Measurements from ENCODE around the gene PET117. TPM values are rescaled to one million over a fixed set of nuclear protein-coding genes. Genes with fewer than 3 reads are reported as not detected.
"Not testable (repeated sequence)": the region's sequence is repeated elsewhere in the genome, so short reads cannot be mapped to it uniquely, and the experiment has no call there.

Gene PET117
- total RNA-seq, 1 donor from 2014 or later = 10.6 TPM

DNA sequence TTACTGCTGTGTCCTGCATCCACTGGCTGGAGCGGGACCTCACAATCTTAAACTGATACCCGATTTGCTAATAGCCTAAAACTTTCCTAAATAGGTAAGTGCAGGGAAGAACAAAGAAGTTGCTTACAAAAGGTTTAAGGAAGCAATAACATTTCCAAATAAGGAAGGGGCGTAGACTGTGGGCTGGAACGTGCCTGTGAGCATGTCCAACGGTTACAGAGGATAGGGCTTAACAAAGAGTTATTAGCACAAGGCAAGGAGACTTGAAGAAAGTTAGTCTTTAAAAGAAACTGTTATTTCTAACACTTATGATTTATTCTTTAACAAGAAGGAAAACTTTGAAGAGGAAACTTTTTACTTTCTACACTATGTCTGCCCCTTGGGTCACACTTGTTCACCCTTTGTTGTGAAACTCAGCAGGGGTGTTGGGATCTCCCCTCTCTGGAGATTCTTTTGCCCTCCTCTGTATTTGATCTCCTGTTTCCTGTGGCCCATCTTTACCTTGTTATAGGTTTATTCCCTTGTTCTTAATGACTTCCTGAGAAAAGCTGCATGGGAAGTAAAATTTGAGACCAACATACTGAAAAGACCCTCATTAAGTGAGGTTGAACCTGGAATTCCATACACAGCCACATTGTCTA, 28.7 kb downstream of the PET117 start:
- intact Hi-C loops (cut with DNase I) = no loop called here
- Histone ChIP-seq H3K9me3 (no peaks in the 10 kb centered on the region), H3K4me3 (no peak overlapping the region), H3K4me1 (peaks cover 6% of the 10 kb centered on the region), H3K27me3 (ENCODE audit: low read depth) (no peaks in the 10 kb centered on the region), H3K36me3 (peaks cover 68% of the 10 kb centered on the region), H3K27ac (no peak overlapping the region)
- TF ChIP-seq, protein P1, sequence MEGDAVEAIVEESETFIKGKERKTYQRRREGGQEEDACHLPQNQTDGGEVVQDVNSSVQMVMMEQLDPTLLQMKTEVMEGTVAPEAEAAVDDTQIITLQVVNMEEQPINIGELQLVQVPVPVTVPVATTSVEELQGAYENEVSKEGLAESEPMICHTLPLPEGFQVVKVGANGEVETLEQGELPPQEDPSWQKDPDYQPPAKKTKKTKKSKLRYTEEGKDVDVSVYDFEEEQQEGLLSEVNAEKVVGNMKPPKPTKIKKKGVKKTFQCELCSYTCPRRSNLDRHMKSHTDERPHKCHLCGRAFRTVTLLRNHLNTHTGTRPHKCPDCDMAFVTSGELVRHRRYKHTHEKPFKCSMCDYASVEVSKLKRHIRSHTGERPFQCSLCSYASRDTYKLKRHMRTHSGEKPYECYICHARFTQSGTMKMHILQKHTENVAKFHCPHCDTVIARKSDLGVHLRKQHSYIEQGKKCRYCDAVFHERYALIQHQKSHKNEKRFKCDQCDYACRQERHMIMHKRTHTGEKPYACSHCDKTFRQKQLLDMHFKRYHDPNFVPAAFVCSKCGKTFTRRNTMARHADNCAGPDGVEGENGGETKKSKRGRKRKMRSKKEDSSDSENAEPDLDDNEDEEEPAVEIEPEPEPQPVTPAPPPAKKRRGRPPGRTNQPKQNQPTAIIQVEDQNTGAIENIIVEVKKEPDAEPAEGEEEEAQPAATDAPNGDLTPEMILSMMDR (IDR thresholded peaks at IDR 0.05) = no peak
- DNase-seq (no peak), ATAC-seq (no peak)

DNA sequence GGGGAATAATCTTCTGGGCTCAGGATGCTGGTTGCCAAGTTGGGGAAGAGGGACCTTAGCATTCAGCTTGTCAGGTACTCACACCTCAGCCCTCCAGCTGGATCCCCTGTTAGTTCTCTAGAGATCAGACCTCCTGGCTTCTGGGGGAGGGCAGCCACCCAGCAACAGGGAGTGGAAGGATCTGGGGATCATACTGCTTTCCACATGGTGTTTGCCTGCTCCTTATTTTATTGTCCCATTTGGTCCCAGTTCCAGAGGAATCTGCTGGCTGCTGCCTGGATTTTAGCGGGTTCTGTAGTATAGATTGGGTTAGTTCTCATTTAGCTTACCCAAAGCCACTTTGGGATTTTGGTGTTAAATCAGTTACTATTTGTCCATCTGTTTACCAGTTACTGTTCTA, 29.3 kb downstream of the PET117 start:
- TF ChIP-seq, protein P1 (IDR thresholded peaks at IDR 0.05) = no peak
- H3K4me3 ChIP-seq = no peak overlapping the region
- H3K27me3 ChIP-seq (ENCODE audit: low read depth) = no peaks in the 10 kb centered on the region
- ATAC-seq (no peak), DNase-seq (no peak)
- no peak overlapping the region for H3K27ac ChIP-seq
- peaks cover 68% of the 10 kb centered on the region for H3K36me3 ChIP-seq
- H3K9me3 ChIP-seq = no peaks in the 10 kb centered on the region
- peaks cover 6% of the 10 kb centered on the region for H3K4me1 ChIP-seq
- intact Hi-C loops (cut with DNase I) = no loop called here

DNA sequence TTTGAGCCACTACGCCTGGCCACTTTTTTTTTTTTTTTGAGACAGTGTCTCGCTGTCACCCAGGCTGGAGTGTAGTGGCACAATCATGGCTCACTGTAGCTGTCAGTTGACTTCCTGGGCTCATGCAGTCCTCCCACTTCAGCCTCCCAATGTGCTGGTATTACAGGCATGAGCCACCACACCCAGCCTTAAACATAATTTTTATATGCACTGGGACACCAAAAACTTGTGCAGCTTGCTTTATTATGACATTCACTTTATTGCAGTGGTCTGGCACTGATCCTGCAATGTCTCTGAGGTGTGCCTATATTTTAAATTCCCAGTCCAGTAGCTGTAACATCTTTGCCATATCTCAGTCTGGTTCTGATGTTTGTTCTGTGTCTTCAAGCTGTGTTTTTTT, 34.7 kb downstream of the PET117 start:
- intact Hi-C loops (cut with DNase I) = no loop called here
- ATAC-seq (no peak), DNase-seq (no peak)
- no peaks in the 10 kb centered on the region for H3K9me3 ChIP-seq
- no peak overlapping the region for H3K27ac ChIP-seq
- no peaks in the 10 kb centered on the region for H3K4me1 ChIP-seq
- TF ChIP-seq, protein P1 (IDR thresholded peaks at IDR 0.05) = no peak
- peaks cover 28% of the 10 kb centered on the region for H3K36me3 ChIP-seq
- no peaks in the 10 kb centered on the region for H3K27me3 ChIP-seq (ENCODE audit: low read depth)
- no peak overlapping the region for H3K4me3 ChIP-seq

DNA sequence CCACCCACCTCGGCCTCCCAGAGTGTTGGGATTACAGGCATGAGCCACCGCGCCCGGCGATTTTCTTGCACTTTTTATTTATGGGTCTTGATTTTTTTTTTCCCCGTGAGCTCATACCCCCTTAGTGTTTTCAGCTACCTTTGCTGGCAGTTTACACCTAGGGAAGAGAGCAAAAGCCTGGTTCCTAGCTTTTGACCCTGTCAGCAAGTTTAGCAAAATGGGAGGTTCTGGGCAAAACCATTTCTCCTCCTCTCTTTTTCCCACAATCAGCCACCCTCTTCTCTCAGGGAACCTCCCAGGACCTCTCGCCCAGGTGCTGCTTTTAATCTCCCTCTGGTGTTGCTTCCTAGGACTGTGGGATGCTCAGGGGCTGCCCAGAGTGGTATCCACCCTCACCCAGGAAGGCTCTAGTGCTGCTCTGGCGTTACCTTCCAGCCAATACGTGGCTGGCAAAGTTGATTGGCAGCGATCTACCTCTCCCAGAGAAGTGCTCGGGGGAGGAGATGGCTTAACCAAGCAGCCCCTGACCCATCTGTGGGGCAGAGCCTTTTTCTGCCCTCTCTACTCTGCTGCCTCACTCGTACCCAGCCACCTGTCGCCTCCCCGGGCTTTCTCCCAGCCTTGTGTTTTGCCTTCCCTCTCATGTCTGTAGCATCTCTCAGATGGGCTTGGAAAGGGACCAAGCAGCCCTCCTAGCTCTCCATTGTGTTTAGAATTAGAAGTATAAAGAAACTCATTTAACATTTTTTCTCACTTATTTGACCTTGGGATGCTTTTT, 37.4 kb downstream of the PET117 start:
- DNase-seq (no peak), ATAC-seq (no peak)
- no peak overlapping the region for H3K4me3 ChIP-seq
- no peaks in the 10 kb centered on the region for H3K27me3 ChIP-seq (ENCODE audit: low read depth)
- peaks cover 3% of the 10 kb centered on the region for H3K9me3 ChIP-seq
- no peaks in the 10 kb centered on the region for H3K4me1 ChIP-seq
- TF ChIP-seq, protein P1 (IDR thresholded peaks at IDR 0.05) = no peak
- peaks cover 15% of the 10 kb centered on the region for H3K36me3 ChIP-seq
- no peak overlapping the region for H3K27ac ChIP-seq
- intact Hi-C loops (cut with DNase I) = no loop called here

DNA sequence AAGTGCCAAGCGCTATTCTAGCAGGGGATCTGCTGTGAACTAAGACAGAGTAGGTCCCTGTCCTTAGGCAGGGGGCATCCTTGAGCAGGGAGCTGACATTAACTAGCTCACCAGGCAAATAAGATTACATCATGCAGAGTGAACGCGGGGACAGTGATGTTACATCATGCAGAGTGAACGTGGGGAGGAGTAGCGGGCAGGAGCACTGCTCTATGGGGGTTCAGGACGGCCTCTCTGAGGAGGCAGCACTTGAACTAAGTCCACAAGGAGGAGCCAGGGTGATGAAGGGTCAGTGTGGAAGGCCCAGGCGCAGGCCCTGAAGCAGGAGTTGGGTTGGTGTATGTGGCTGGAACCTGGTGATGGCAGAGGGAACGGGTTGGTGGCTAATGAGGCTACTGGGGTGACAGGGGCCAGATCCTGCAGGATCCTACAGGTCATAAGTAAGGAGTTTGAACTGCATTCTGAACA, 38.7 kb downstream of the PET117 start:
- Histone ChIP-seq H3K9me3 (peaks cover 10% of the 10 kb centered on the region), H3K4me3 (no peak overlapping the region), H3K27me3 (ENCODE audit: low read depth) (no peaks in the 10 kb centered on the region), H3K4me1 (no peaks in the 10 kb centered on the region), H3K27ac (no peak overlapping the region), H3K36me3 (peaks cover 6% of the 10 kb centered on the region)
- TF ChIP-seq, protein P1 (IDR thresholded peaks at IDR 0.05) = no peak
- ATAC-seq (no peak), DNase-seq (no peak)
- intact Hi-C loops (cut with DNase I) = no loop called here

DNA sequence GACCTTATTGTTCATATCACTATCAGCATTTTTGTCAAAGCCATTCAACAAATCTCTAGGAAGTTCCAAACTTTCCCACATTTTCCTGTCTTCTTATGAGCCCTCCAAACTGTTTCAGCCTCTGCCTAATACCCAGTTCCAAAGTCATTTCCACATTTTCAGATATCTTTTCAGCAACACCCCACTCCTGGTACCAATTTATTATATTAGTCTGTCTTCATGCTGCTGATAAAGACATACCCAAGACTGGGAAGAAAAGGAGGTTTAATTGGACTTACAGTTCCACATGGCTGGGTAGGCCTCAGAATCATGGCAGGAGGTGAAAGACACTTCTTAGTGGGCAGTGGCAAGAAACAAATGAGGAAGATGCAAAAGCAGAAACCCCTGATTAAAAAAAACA, 42.7 kb downstream of the PET117 start:
- H3K27me3 ChIP-seq (ENCODE audit: low read depth); DNase-seq; H3K4me3 ChIP-seq; H3K4me1 ChIP-seq; intact Hi-C loops (cut with DNase I); ATAC-seq; H3K27ac ChIP-seq: not testable (repeated sequence)
- Histone ChIP-seq H3K36me3 (peaks cover 38% of the 10 kb centered on the region), H3K9me3 (peaks cover 10% of the 10 kb centered on the region)

All from lower lobe of right lung (tissue), 2 donors.